Sigmoid colon (tissue), 4 donors: Measurements from ENCODE around the gene TMBIM1.

Source experiments
- EP300 ChIP-seq, 4 donors: sonication (generic); formaldehyde crosslinking; IDR thresholded peaks; one replicate each; pipeline ENCODE4 v1.6.1; 2017; ENCODE audit warnings: antibody characterized with exemption in 4 of 4
- POLR2A ChIP-seq, 2 donors: fragments of 450-650 bp; IDR thresholded peaks; one replicate each; pipeline ENCODE4 v1.6.1; 2016; ENCODE audit warnings: antibody characterized with exemption in 2 of 2, mild to moderate bottlenecking in 2 of 2, moderate library complexity in 2 of 2
- TF ChIP-seq, protein P1 (sequence below), 4 experiments: fragments of 450-650 bp in 3 of 4; fragments of 200-600 bp in 1 of 4; IDR thresholded peaks; one replicate each; pipeline ENCODE4 v1.5.1; 2016 to 2019; ENCODE audit warnings: antibody characterized with exemption in 4 of 4, mild to moderate bottlenecking in 3 of 4, moderate library complexity in 2 of 4

DNA sequence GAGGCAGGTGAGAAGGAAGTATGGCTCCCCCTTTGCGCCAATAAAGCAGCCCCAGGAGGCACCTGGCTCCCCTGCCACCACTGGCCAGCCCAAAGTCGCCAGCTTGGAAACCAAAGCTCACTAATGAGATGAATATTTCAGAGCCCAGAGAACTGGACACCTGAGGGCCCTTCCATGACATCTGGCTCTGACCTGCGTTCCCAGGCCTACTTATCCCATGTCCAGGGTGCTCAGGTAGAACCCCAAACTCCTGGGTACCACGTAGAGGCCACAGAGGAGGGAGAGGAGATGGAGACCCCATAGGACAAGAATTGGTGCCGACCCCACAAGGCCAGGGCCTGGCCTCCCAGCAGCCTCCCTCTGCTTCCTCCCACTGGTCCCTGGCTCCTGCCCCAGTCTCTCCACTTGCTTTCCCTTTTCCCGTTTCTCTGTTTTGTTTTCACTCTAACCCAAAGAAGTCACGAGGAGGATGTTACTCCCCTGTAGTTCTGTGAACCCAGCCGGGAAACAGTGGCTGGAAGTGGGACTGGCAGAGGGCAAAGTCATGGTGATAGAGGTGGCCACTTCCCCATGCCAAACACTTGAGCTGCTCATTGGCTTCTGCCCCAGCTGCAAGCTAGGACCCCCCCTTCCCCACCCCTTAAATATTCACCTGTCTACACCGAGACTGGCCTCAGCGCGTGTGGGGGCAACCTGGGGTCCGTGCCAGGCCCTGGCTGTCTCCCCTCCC is 820 bp downstream of the TMBIM1 start:
- TF ChIP-seq, protein P1, sequence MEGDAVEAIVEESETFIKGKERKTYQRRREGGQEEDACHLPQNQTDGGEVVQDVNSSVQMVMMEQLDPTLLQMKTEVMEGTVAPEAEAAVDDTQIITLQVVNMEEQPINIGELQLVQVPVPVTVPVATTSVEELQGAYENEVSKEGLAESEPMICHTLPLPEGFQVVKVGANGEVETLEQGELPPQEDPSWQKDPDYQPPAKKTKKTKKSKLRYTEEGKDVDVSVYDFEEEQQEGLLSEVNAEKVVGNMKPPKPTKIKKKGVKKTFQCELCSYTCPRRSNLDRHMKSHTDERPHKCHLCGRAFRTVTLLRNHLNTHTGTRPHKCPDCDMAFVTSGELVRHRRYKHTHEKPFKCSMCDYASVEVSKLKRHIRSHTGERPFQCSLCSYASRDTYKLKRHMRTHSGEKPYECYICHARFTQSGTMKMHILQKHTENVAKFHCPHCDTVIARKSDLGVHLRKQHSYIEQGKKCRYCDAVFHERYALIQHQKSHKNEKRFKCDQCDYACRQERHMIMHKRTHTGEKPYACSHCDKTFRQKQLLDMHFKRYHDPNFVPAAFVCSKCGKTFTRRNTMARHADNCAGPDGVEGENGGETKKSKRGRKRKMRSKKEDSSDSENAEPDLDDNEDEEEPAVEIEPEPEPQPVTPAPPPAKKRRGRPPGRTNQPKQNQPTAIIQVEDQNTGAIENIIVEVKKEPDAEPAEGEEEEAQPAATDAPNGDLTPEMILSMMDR (IDR thresholded peaks at IDR 0.05) = no peak
- TF ChIP-seq POLR2A (IDR thresholded peaks at IDR 0.05) (no peak), EP300 (IDR thresholded peaks at IDR 0.05) (no peak)
